ENCODE measurements around the gene UBAC1.
"Not testable (repeated sequence)": the region's sequence is repeated elsewhere in the genome, so short reads cannot be mapped to it uniquely, and the experiment has no call there.

Gene UBAC1

DNA sequence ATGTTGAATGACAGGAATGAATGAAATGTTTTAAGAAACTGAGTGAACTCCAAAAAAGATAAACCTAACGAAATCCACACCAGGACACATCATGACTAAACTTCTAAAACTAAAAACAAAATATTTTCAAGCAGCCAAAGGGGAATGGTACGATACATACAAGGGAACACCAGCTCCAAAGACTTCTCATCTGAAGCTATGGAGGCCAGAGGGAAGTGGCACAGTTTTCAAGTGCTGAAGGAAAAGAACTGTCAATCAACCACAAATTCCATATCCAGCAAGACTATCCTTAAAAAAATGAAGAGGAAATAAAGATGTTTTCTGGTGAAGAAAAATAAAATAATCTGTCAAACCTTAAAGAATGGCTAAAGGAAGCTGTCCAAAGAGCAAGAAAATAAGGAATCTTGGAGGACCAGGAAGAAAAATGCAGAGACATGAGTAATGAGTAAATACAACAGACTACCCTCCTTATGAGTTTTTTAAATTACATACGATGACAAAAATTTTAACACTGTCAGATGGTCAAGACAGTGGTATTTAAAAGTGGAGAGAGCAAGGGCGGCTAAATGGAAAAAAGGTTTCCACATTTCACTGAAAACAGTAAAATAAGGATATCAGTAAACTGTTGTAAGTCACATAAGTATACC lies 65.8 kb downstream of the UBAC1 start:
- no peak overlapping the region for H3K4me3 ChIP-seq (ENCODE audit: low read depth, low read length)
- TF ChIP-seq, protein P1, sequence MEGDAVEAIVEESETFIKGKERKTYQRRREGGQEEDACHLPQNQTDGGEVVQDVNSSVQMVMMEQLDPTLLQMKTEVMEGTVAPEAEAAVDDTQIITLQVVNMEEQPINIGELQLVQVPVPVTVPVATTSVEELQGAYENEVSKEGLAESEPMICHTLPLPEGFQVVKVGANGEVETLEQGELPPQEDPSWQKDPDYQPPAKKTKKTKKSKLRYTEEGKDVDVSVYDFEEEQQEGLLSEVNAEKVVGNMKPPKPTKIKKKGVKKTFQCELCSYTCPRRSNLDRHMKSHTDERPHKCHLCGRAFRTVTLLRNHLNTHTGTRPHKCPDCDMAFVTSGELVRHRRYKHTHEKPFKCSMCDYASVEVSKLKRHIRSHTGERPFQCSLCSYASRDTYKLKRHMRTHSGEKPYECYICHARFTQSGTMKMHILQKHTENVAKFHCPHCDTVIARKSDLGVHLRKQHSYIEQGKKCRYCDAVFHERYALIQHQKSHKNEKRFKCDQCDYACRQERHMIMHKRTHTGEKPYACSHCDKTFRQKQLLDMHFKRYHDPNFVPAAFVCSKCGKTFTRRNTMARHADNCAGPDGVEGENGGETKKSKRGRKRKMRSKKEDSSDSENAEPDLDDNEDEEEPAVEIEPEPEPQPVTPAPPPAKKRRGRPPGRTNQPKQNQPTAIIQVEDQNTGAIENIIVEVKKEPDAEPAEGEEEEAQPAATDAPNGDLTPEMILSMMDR (IDR thresholded peaks at IDR 0.05; ENCODE audit: insufficient read depth, low read depth, low read length, missing control alignments), result no peak
- DNase-seq (ENCODE audit: low read depth), result no peak

DNA sequence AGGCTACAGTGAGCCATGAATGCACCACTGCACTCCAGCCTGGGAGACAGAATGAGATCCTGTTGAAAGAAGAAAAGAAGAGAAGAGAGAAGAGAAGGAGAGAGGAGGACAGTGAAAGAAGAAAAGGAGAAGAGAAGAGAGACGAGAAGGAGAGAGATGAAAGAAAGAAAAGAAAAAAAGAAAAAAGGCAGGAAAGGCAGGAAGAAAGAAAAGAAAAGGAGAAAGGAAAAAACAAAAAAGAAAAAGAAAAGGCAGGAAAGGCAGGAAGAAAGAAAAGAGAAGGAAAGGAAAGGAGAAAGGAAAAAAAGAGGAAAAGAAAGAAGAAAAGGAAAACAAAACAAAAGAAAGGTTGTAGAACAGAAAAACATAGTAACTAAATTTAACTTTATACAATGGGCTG lies 68.1 kb downstream of the UBAC1 start:
- DNase-seq (ENCODE audit: low read depth), result no peak
- TF ChIP-seq, protein P1 (IDR thresholded peaks at IDR 0.05; ENCODE audit: insufficient read depth, low read depth, low read length, missing control alignments), result no peak
- no peak overlapping the region for H3K4me3 ChIP-seq (ENCODE audit: low read depth, low read length)

DNA sequence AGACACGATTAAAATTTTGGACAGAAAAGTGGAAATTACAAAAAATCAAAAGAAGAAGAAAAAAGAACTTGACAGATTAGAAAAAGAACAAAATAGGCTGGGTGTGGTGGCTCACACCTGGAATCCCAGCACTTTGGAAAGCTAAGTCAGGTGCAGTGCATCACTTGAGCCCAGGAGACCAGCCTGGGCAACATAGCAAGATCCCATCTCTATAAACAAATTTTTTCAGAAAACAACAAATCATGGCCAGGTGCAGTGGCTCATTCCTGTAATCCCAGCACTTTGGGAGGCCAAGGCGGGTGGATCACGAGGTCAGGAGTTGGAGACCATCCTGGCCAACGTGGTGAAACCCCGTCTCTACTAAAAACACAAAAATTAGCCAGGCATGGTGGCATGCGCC lies 68.8 kb downstream of the UBAC1 start:
- not testable (repeated sequence) for H3K4me3 ChIP-seq (ENCODE audit: low read depth, low read length); DNase-seq (ENCODE audit: low read depth)

DNA sequence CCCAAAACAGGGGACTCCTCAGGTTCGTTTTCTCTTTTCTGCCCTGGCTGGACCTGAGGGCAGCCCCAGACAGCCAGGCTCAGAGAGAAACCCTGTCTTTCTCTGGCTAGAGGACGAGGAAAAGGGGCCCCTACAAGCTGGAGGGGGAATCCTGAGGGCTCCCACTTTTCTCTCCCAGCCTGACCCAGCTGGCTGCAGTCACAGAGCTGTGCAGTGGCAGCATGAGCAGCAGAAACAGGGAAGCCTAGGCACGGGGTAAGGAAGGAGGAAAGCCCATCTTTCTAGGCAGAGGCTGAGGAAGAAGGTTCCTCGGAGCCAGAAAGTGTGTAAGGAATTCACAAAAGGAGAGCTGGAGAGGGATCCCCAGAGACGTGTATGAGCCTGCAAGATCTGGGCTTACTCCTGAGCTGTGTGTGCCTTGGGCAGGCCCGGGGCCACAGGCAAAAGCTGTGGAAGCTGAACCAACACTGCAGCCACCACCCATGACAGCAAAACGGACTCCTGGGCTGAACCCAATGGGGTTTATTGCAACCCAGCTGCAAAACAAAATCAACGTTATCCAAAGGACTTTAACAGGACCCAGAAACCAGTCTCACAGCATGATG lies 70.0 kb downstream of the UBAC1 start:
- H3K4me3 ChIP-seq (ENCODE audit: low read depth, low read length), result no peak overlapping the region
- TF ChIP-seq, protein P1 (IDR thresholded peaks at IDR 0.05; ENCODE audit: insufficient read depth, low read depth, low read length, missing control alignments), result no peak
- DNase-seq (ENCODE audit: low read depth), result no peak

DNA sequence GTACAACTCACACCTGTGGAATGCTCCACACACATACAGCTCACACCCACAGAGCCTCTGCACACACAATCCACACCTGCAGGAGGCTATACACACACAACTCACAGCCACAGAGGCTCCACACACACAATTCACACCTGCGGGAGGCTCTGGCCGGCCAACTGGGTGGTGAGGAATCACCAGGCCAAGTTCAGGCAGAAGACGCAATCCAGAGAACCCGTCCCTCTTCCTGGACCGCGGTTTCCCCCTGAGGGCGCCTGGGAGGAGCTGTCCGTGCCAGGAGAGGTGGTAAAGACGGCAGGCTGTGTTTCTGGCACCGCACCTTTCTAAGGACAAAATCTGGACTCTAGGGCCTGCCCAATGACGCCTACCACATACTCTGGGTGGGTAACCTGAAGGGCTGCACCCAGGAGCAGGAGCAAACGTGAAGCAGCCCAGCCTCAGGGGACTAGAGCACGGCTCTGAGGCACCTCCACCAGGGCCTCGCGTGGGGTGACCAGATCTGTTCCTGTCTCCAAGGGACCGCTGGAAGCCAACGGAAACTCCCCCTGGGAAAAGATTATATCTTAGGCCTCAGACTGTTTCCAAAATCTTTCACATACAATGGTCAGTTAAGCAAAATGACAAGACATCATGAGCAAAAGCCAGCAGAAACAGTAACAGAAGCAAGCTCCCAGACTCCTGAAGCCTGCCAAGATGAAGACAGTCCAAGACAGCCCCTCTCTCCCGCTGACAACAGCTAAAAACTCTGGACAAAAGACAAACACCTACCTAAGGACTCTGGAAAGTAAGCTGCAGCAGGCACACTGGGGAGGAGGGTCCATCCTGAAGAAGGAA lies 70.8 kb downstream of the UBAC1 start:
- H3K4me3 ChIP-seq (ENCODE audit: low read depth, low read length), result no peak overlapping the region
- DNase-seq (ENCODE audit: low read depth), result no peak
- TF ChIP-seq, protein P1 (IDR thresholded peaks at IDR 0.05; ENCODE audit: insufficient read depth, low read depth, low read length, missing control alignments), result no peak

DNA sequence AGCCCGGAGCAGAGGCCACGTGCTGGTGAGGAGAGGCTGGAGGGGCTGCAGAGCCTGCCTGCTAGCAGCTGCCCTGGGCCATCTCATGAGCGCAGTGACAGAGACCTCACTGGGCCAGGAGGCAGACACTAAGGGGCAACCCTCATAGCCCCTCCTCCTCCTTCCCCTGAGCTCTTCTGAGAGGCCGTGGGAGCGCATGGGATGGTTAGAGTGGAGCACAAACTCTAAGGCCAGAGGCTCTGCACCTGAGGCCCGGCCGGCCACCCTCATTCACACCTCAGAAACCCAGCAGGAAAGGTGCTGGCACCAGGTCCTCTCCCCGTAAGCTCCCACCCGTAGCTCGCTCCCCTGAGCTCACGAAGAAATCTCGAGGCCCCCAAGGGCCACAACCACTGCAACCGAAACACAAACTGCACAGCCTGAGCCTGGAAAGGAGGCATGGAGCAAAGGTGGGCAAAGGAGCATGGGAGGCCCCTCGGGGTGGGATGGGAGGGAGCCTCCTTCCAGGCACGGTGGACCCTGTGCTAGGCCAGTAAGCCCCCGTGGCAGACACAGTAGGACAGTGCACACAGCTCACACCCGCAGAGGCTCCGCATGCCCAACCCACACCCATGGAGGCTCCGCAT lies 71.5 kb downstream of the UBAC1 start:
- TF ChIP-seq, protein P1 (IDR thresholded peaks at IDR 0.05; ENCODE audit: insufficient read depth, low read depth, low read length, missing control alignments), result no peak
- no peak overlapping the region for H3K4me3 ChIP-seq (ENCODE audit: low read depth, low read length)
- no peak for DNase-seq (ENCODE audit: low read depth)
